ENCODE data around the gene USP2.

The USP2 gene

GRCh38 chr11:119323532-119324033, 57.9 kb downstream of the USP2 start:
- H3K14ac ChIP-seq (ENCODE audit: low read length) = no peak overlapping the region
- no CpG with 5 or more reads among the region's 8 CpGs for WGBS (ENCODE audit: extremely low coverage, insufficient coverage, insufficient read length)

GRCh38 chr11:119322921-119323531, 58.5 kb downstream of the USP2 start:
- no peak overlapping the region for H2AFZ ChIP-seq (ENCODE audit: insufficient read depth, low read length, poor library complexity)
- H3K14ac ChIP-seq (ENCODE audit: low read length) = no peak overlapping the region
- no CpG with 5 or more reads among the region's 20 CpGs for WGBS (ENCODE audit: extremely low coverage, insufficient coverage, insufficient read length)
- H3K9me3 ChIP-seq (ENCODE audit: insufficient read depth, low read depth, low read length) = no peaks in the 10 kb centered on the region
- no peaks in the 10 kb centered on the region for H3K36me3 ChIP-seq (ENCODE audit: control insufficient read depth in 1 of 2, insufficient read depth in 2 of 2, low read length in 2 of 2)
- no peak overlapping the region for H4K8ac ChIP-seq (ENCODE audit: low read depth, low read length)
- no peak overlapping the region for H4K91ac ChIP-seq (ENCODE audit: low read depth, low read length)
- DNase-seq = no peak
- H3K23ac ChIP-seq (ENCODE audit: low read length) = no peak overlapping the region
- H3K79me1 ChIP-seq (ENCODE audit: low read length) = peaks cover 33% of the 10 kb centered on the region
- no peak overlapping the region for H3K4me3 ChIP-seq (ENCODE audit: low read depth, low read length)
- no peak overlapping the region for H3K9ac ChIP-seq (ENCODE audit: low read length)
- peak overlapping the region; percentile 18 for H2BK12ac ChIP-seq (ENCODE audit: low read length)
- H3K4me2 ChIP-seq (ENCODE audit: low read length) = no peak overlapping the region
- no peaks in the 10 kb centered on the region for H3K27me3 ChIP-seq (ENCODE audit: insufficient read depth, low read length)
- H3K4me1 ChIP-seq (ENCODE audit: control insufficient read depth in 1 of 2, insufficient read depth in 2 of 2, low read length in 2 of 2) = peaks cover 31 to 32% of the 10 kb centered on the region in 2 experiments
- H4K12ac ChIP-seq (ENCODE audit: low read depth, low read length) = no peak overlapping the region
- H3K27ac ChIP-seq (ENCODE audit: low read depth, low read length) = no peak overlapping the region
- H2BK5ac ChIP-seq (ENCODE audit: low read depth, low read length, poor library complexity) = no peak overlapping the region
- H3K4ac ChIP-seq (ENCODE audit: low read depth, low read length) = no peak overlapping the region
- H2BK120ac ChIP-seq (ENCODE audit: insufficient read depth, low read length, poor library complexity) = no peak overlapping the region
- H2AK5ac ChIP-seq (ENCODE audit: low read length) = no peak overlapping the region
- H3K18ac ChIP-seq (ENCODE audit: low read length) = no peak overlapping the region
- peaks cover 4% of the 10 kb centered on the region for H3K79me2 ChIP-seq (ENCODE audit: control insufficient read depth, insufficient read depth, low read length, poor library complexity)

More at GRCh38 chr11:119323532-119324033, 57.9 kb downstream of the USP2 start:
- no peak overlapping the region for H2BK5ac ChIP-seq (ENCODE audit: low read depth, low read length, poor library complexity)
- H3K4ac ChIP-seq (ENCODE audit: low read depth, low read length) = no peak overlapping the region
- H4K91ac ChIP-seq (ENCODE audit: low read depth, low read length) = no peak overlapping the region
- H4K8ac ChIP-seq (ENCODE audit: low read depth, low read length) = no peak overlapping the region
- H3K9me3 ChIP-seq (ENCODE audit: insufficient read depth, low read depth, low read length) = no peaks in the 10 kb centered on the region
- no peak overlapping the region for H2BK120ac ChIP-seq (ENCODE audit: insufficient read depth, low read length, poor library complexity)
- DNase-seq = peak; percentile 68 to 92
- no peaks in the 10 kb centered on the region for H3K27me3 ChIP-seq (ENCODE audit: insufficient read depth, low read length)
- H2BK12ac ChIP-seq (ENCODE audit: low read length) = peak overlapping the region; percentile 18
- no peak overlapping the region for H4K12ac ChIP-seq (ENCODE audit: low read depth, low read length)
- no peak overlapping the region for H2AK5ac ChIP-seq (ENCODE audit: low read length)
- H3K4me1 ChIP-seq (ENCODE audit: control insufficient read depth in 1 of 2, insufficient read depth in 2 of 2, low read length in 2 of 2) = peaks cover 26 to 27% of the 10 kb centered on the region in 2 experiments
- no peak overlapping the region for H2AFZ ChIP-seq (ENCODE audit: insufficient read depth, low read length, poor library complexity)
- H3K27ac ChIP-seq (ENCODE audit: low read depth, low read length) = no peak overlapping the region
- H3K23ac ChIP-seq (ENCODE audit: low read length) = no peak overlapping the region
- no peak overlapping the region for H3K9ac ChIP-seq (ENCODE audit: low read length)
- H3K79me1 ChIP-seq (ENCODE audit: low read length) = peaks cover 27% of the 10 kb centered on the region
- no peaks in the 10 kb centered on the region for H3K36me3 ChIP-seq (ENCODE audit: control insufficient read depth in 1 of 2, insufficient read depth in 2 of 2, low read length in 2 of 2)
- H3K18ac ChIP-seq (ENCODE audit: low read length) = no peak overlapping the region
- no peak overlapping the region for H3K4me2 ChIP-seq (ENCODE audit: low read length)
- H3K79me2 ChIP-seq (ENCODE audit: control insufficient read depth, insufficient read depth, low read length, poor library complexity) = peaks cover 4% of the 10 kb centered on the region
- H3K4me3 ChIP-seq (ENCODE audit: low read depth, low read length) = no peak overlapping the region

GRCh38 chr11:119322360-119322739, 59.1 kb downstream of the USP2 start:
- H3K9ac ChIP-seq (ENCODE audit: low read length) = no peak overlapping the region
- H3K27ac ChIP-seq (ENCODE audit: low read depth, low read length) = no peak overlapping the region
- H3K4me2 ChIP-seq (ENCODE audit: low read length) = no peak overlapping the region
- H3K27me3 ChIP-seq (ENCODE audit: insufficient read depth, low read length) = no peaks in the 10 kb centered on the region
- DNase-seq = peak in 1 of 2 donors; percentile 61
- H3K18ac ChIP-seq (ENCODE audit: low read length) = no peak overlapping the region
- no peak overlapping the region for H2BK12ac ChIP-seq (ENCODE audit: low read length)
- H4K91ac ChIP-seq (ENCODE audit: low read depth, low read length) = no peak overlapping the region
- H3K9me3 ChIP-seq (ENCODE audit: insufficient read depth, low read depth, low read length) = no peaks in the 10 kb centered on the region
- H3K4me3 ChIP-seq (ENCODE audit: low read depth, low read length) = no peak overlapping the region
- H3K79me2 ChIP-seq (ENCODE audit: control insufficient read depth, insufficient read depth, low read length, poor library complexity) = peaks cover 4% of the 10 kb centered on the region
- H2BK5ac ChIP-seq (ENCODE audit: low read depth, low read length, poor library complexity) = no peak overlapping the region
- no peak overlapping the region for H3K23ac ChIP-seq (ENCODE audit: low read length)
- no CpG with 5 or more reads among the region's 6 CpGs for whole genome bisulfite sequencing (ENCODE audit: extremely low coverage, insufficient coverage, insufficient read length)
- H3K79me1 ChIP-seq (ENCODE audit: low read length) = peaks cover 39% of the 10 kb centered on the region
- H4K12ac ChIP-seq (ENCODE audit: low read depth, low read length) = no peak overlapping the region
- H2AFZ ChIP-seq (ENCODE audit: insufficient read depth, low read length, poor library complexity) = no peak overlapping the region
- peaks cover 38% of the 10 kb centered on the region in 2 experiments for H3K4me1 ChIP-seq (ENCODE audit: control insufficient read depth in 1 of 2, insufficient read depth in 2 of 2, low read length in 2 of 2)
- H3K14ac ChIP-seq (ENCODE audit: low read length) = no peak overlapping the region
- no peak overlapping the region for H2BK120ac ChIP-seq (ENCODE audit: insufficient read depth, low read length, poor library complexity)
- no peak overlapping the region for H3K4ac ChIP-seq (ENCODE audit: low read depth, low read length)
- H3K36me3 ChIP-seq (ENCODE audit: control insufficient read depth in 1 of 2, insufficient read depth in 2 of 2, low read length in 2 of 2) = no peaks in the 10 kb centered on the region
- H4K8ac ChIP-seq (ENCODE audit: low read depth, low read length) = no peak overlapping the region
- no peak overlapping the region for H2AK5ac ChIP-seq (ENCODE audit: low read length)

GRCh38 chr11:119320776-119321524, 60.5 kb downstream of the USP2 start:
- Histone ChIP-seq H3K4ac (ENCODE audit: low read depth, low read length) (peak overlapping the region; percentile 78), H2BK120ac (ENCODE audit: insufficient read depth, low read length, poor library complexity) (peak overlapping the region; percentile 93), H3K79me2 (ENCODE audit: control insufficient read depth, insufficient read depth, low read length, poor library complexity) (peaks cover 5% of the 10 kb centered on the region), H3K79me1 (ENCODE audit: low read length) (peaks cover 46% of the 10 kb centered on the region), H4K8ac (ENCODE audit: low read depth, low read length) (peak overlapping the region; percentile 83), H2AFZ (ENCODE audit: insufficient read depth, low read length, poor library complexity) (peak overlapping the region; percentile 75), H3K9me3 (ENCODE audit: insufficient read depth, low read depth, low read length) (no peaks in the 10 kb centered on the region), H3K9ac (ENCODE audit: low read length) (peak overlapping the region; percentile 28), H3K14ac (ENCODE audit: low read length) (peak overlapping the region; percentile 93), H2AK5ac (ENCODE audit: low read length) (peak overlapping the region; percentile 84), H3K23ac (ENCODE audit: low read length) (no peak overlapping the region), H3K4me2 (ENCODE audit: low read length) (peak overlapping the region; percentile 68), H3K27me3 (ENCODE audit: insufficient read depth, low read length) (peaks cover 4% of the 10 kb centered on the region), H2BK5ac (ENCODE audit: low read depth, low read length, poor library complexity) (peak overlapping the region; percentile 86), H3K27ac (ENCODE audit: low read depth, low read length) (peak overlapping the region; percentile 69), H3K4me3 (ENCODE audit: low read depth, low read length) (peak overlapping the region; percentile 55), H3K36me3 (ENCODE audit: control insufficient read depth in 1 of 2, insufficient read depth in 2 of 2, low read length in 2 of 2) (no peaks in the 10 kb centered on the region), H4K91ac (ENCODE audit: low read depth, low read length) (peak overlapping the region; percentile 91), H4K12ac (ENCODE audit: low read depth, low read length) (peak overlapping the region; percentile 94), H3K18ac (ENCODE audit: low read length) (peak overlapping the region; percentile 93), H2BK12ac (ENCODE audit: low read length) (peak overlapping the region; percentile 63), H3K4me1 (ENCODE audit: control insufficient read depth in 1 of 2, insufficient read depth in 2 of 2, low read length in 2 of 2) (peaks cover 47% of the 10 kb centered on the region in 2 experiments)
- no CpG with 5 or more reads among the region's 60 CpGs for WGBS (ENCODE audit: extremely low coverage, insufficient coverage, insufficient read length)
- peak in 1 of 2 donors; percentile 34 for DNase-seq
